H1 (cell line): ENCODE data around the gene MORC1. TPM values are rescaled to one million over a fixed set of nuclear protein-coding genes. Genes with fewer than 3 reads are reported as not detected.

ENCODE experiments used
- CEBPB ChIP-seq: IDR thresholded peaks from 2 replicates; pipeline ENCODE4 v1.6.1; 2012; ENCODE audit warnings: low read depth, low read length
- CHD2 ChIP-seq: IDR thresholded peaks from 2 replicates; pipeline ENCODE4 v1.6.1; 2012; ENCODE audit warnings: low read length, improper control_type of control experiment
- POLR2AphosphoS5 ChIP-seq: IDR thresholded peaks from 2 replicates; pipeline ENCODE4 v1.6.1; 2011; ENCODE audit warnings: low read depth, low read length
- RBBP5 ChIP-seq: IDR thresholded peaks from 2 replicates; pipeline ENCODE4 v1.7.1; 2012; ENCODE audit warnings: low read depth, mild to moderate bottlenecking, inconsistent platforms, low read length, moderate library complexity, borderline replicate concordance
- SIN3A ChIP-seq, 2 experiments: IDR thresholded peaks in 1 of 2; conservative IDR thresholded peaks in 1 of 2; 2 replicates each; pipeline ENCODE4 v1.6.1; 2011 to 2012; ENCODE audit warnings: low read length in 2 of 2, improper control_type of control experiment in 1 of 2, low read depth in 1 of 2, mild to moderate bottlenecking in 1 of 2
- SP4 ChIP-seq: IDR thresholded peaks from 2 replicates; pipeline ENCODE4 v1.6.1; 2012; ENCODE audit warnings: low read length, inconsistent platforms
- SUZ12 ChIP-seq: fragments of 200-600 bp; sonication (generic); IDR thresholded peaks from 2 replicates; pipeline ENCODE4 v1.6.1; 2012; ENCODE audit warnings: mild to moderate bottlenecking, inconsistent platforms, low read length, moderate library complexity, mixed read lengths
- TCF12 ChIP-seq: IDR thresholded peaks from 2 replicates; pipeline ENCODE4 v1.6.1; 2011; ENCODE audit warnings: low read depth, mild to moderate bottlenecking, low read length
- TEAD4 ChIP-seq: IDR thresholded peaks from 2 replicates; pipeline ENCODE4 v1.6.1; 2012; ENCODE audit warnings: low read depth, low read length, inconsistent platforms, mixed read lengths
- polyA plus RNA-seq, 7 experiments: library from polyadenylated mRNA; depleted of rRNA in 3 of 7; stranded (reverse) in 5 of 7; unstranded in 2 of 7; fragments of >200 nt in 5 of 7; fragments of 200-250 nt in 2 of 7; gene quantifications; 1 replicate in 5 of 7; 2 replicates in 1 of 7; 4 replicates in 1 of 7; pipeline versions ENCODE4 v1.2.1 to v1.2.3, GENCODE V29; 2011 to 2013; ENCODE audit warnings: missing spikeins in 2 of 7, mixed read lengths in 2 of 7
- total RNA-seq: library from RNA; stranded (reverse); fragmentation: NEBNext Ultra II Directional; extraction: Animal tissue kit (Norgen Biotek cat#: 25700); gene quantifications from 2 replicates; pipeline ENCODE4 v1.2.1, GENCODE V29; 2021

The MORC1 gene
- total and polyA plus RNA-seq, 2 of the 8 experiments (the other 6 are each of a cell fraction or from before 2014, with no cell fraction given): not detected

DNA sequence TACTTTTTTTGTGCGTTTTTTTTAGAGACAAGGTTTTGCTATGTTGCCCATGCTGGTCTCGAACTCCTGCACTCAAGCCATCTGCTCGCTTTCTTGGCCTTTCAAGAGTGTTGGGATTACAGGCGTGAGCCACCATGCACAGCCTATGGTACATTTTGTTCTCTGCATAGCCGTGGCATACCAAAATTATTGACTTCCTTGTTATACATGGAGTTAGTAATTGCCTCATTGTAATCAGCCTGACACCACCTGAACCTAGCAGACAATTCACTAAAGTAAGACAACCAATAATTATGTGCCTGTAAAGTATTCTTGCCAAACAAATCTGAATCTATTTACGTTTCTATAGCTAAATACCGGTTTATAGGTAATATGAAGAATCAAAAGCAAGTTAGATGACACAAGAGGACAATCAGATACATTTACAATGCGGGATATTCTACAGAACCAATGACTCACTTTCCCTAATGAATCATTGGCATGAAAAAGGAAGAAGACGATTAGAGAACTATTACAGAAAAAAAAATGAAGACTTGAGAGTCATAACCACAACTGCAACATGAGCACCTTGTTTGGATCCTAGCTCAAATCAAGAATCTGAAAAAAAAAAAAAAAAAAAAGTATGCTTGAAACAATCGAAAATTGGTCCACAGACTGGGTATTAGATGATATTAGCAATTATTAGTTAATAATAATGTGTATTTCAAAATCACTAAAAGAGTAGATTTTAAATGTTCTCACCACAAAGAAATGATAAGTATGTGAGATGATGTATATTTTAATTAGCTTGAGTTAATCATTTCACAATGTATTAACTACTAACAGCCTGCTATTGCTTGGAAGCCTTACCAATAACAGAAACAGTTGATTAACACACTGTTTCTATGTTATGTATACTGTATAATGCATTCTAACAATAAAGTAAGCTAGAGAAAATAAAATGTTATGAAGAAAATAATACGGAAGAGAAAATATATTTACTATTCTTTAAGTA lies 171.3 kb downstream of the MORC1 start (continued):
- no peak for TF ChIP-seq TCF12
- no peak for TF ChIP-seq CHD2
- no peak for TF ChIP-seq SP4
- TF ChIP-seq SUZ12: no peak
- no peak for TF ChIP-seq TEAD4
- no peak for TF ChIP-seq POLR2AphosphoS5
- no peak for TF ChIP-seq SIN3A (conservative IDR thresholded peaks at IDR 0.05 in 1 of 2, IDR thresholded peaks at IDR 0.05 in 1 of 2; ENCODE audit: low read depth in 1 of 2, low read length in 2 of 2)
- TF ChIP-seq CEBPB: no peak
- no peak for TF ChIP-seq RBBP5
